Activated B cell treated with CpG ODN at 0.5 μM for 24 hours (primary cell): ENCODE results near the gene MBTPS1. TPM values are rescaled to one million over a fixed set of nuclear protein-coding genes. Genes with fewer than 3 reads are reported as not detected.

Experiments
- ATAC-seq: fragments of 200-7000 bp; cut with Tn5 transposase; one replicate; pipeline ENCODE4 v1.10.0; 2021; ENCODE audit warnings: low read depth, mild to moderate bottlenecking, moderate library complexity
- CTCF ChIA-PET: fragments of 350-600 bp; sonication (Branson Sonifier 250); formaldehyde crosslinking; loops from one replicate; lab custom pipeline; 2021; ENCODE audit warnings: antibody characterized with exemption; lab: Charles Lee
- POLR2A ChIA-PET: fragments of 350-600 bp; sonication (Branson Sonifier 250); formaldehyde crosslinking; loops from one replicate; lab custom pipeline; 2021; ENCODE audit warnings: antibody characterized with exemption; lab: Charles Lee
- DNase-seq: peaks from one replicate; pipeline ENCODE4 v3.0.0; 2022
- H3K27ac Mint-ChIP-seq: one replicate; pipeline ENCODE4 v1.8.0; 2020; ENCODE audit warnings: mixed read lengths
- H3K27me3 Mint-ChIP-seq: one replicate; pipeline ENCODE4 v1.8.0; 2021; ENCODE audit warnings: mixed read lengths
- H3K36me3 Mint-ChIP-seq: one replicate; pipeline ENCODE4 v1.8.0; 2021; ENCODE audit warnings: low read depth, mixed read lengths
- H3K4me1 Mint-ChIP-seq: one replicate; pipeline ENCODE4 v1.8.0; 2021; ENCODE audit warnings: mixed read lengths
- H3K4me3 Mint-ChIP-seq: one replicate; pipeline ENCODE4 v1.8.0; 2020; ENCODE audit warnings: mild to moderate bottlenecking, mixed read lengths
- H3K9me3 Mint-ChIP-seq: one replicate; pipeline ENCODE4 v1.8.0; 2020; ENCODE audit warnings: mixed read lengths
- CTCF ChIP-seq: fragments of 200-600 bp; IDR thresholded peaks from one replicate; pipeline ENCODE4 v1.8.0; 2022; ENCODE audit warnings: antibody characterized with exemption, mild to moderate bottlenecking
- intact Hi-C: fragments of 100-400 bp; cut with micrococcal nuclease; formaldehyde crosslinking; loops from one replicate; pipeline ENCODE4 v1.15.1; 2024
- total RNA-seq: library from RNA; stranded (reverse); gene quantifications from 2 replicates; pipeline ENCODE4 v1.2.3, GENCODE V29; 2022

MBTPS1 gene
- total RNA-seq, 1 donor from 2014 or later = 79.2 TPM

- Mint-ChIP-seq H3K27ac (no peak overlapping the region), H3K27me3 (no peaks in the 10 kb centered on the region), H3K4me3 (no peak overlapping the region), H3K4me1 (no peaks in the 10 kb centered on the region), H3K9me3 (no peaks in the 10 kb centered on the region), H3K36me3 (peaks cover 95% of the 10 kb centered on the region)
- ChIA-PET POLR2A (no interaction called here), CTCF (no interaction called here)
- intact Hi-C loops = no loop called here
- no peak for ATAC-seq
- no peak for TF ChIP-seq CTCF
- DNase-seq = no peak
Measured at GRCh38 chr16:84058664-84059063, 58.1 kb downstream of the MBTPS1 start.

- Mint-ChIP-seq H3K27ac (no peak overlapping the region), H3K36me3 (peaks cover 95% of the 10 kb centered on the region), H3K4me1 (no peaks in the 10 kb centered on the region), H3K4me3 (no peak overlapping the region), H3K27me3 (no peaks in the 10 kb centered on the region), H3K9me3 (no peaks in the 10 kb centered on the region)
- ChIA-PET CTCF (no interaction called here), POLR2A (no interaction called here)
- intact Hi-C loops = no loop called here
- DNase-seq = no peak
- no peak for TF ChIP-seq CTCF
- ATAC-seq = no peak
Measured at GRCh38 chr16:84058211-84058610, 58.5 kb downstream of the MBTPS1 start.

- Mint-ChIP-seq H3K27me3 (no peaks in the 10 kb centered on the region), H3K4me3 (no peak overlapping the region), H3K36me3 (peaks cover 97% of the 10 kb centered on the region), H3K4me1 (no peaks in the 10 kb centered on the region), H3K27ac (no peak overlapping the region), H3K9me3 (no peaks in the 10 kb centered on the region)
- no peak for TF ChIP-seq CTCF
- intact Hi-C loops = no loop called here
- CTCF ChIA-PET = no interaction called here
- ATAC-seq = no peak
- DNase-seq = peak; percentile 0
- POLR2A ChIA-PET = no interaction called here
Measured at GRCh38 chr16:84056933-84057332, 59.8 kb downstream of the MBTPS1 start.

GRCh38 chr16:84055801-84056634 is 60.7 kb downstream of the MBTPS1 start:
- no peak for TF ChIP-seq CTCF
- ATAC-seq = no peak
- no peak overlapping the region for H3K4me3 Mint-ChIP-seq
- intact Hi-C loops = no loop called here
- no peaks in the 10 kb centered on the region for H3K9me3 Mint-ChIP-seq
- H3K27me3 Mint-ChIP-seq = no peaks in the 10 kb centered on the region
- ChIA-PET POLR2A (no interaction called here), CTCF (no interaction called here)
- no peaks in the 10 kb centered on the region for H3K4me1 Mint-ChIP-seq
- no peak overlapping the region for H3K27ac Mint-ChIP-seq
- DNase-seq = peak; percentile 2
- peaks cover 89% of the 10 kb centered on the region for H3K36me3 Mint-ChIP-seq

GRCh38 chr16:84055366-84055765 is 61.4 kb downstream of the MBTPS1 start:
- intact Hi-C loops = no loop called here

More at GRCh38 chr16:84055366-84055765, 61.4 kb downstream of the MBTPS1 start:
- POLR2A ChIA-PET = no interaction called here
- Mint-ChIP-seq H3K27me3 (no peaks in the 10 kb centered on the region), H3K27ac (no peak overlapping the region), H3K9me3 (no peaks in the 10 kb centered on the region), H3K4me1 (no peaks in the 10 kb centered on the region), H3K36me3 (peaks cover 85% of the 10 kb centered on the region), H3K4me3 (no peak overlapping the region)
- DNase-seq (no peak), ATAC-seq (no peak)
- TF ChIP-seq CTCF = no peak
- CTCF ChIA-PET = no interaction called here
